Large intestine (tissue), 3 donors: Measurements from ENCODE around the gene CD4. TPM values are rescaled to one million over a fixed set of nuclear protein-coding genes. Genes with fewer than 3 reads are reported as not detected.
A peak's percentile ranks its signal among the peaks of the same experiment; 100 is the strongest.

Experiments used
- DNase-seq, 2 donors: peaks; one replicate each; pipeline versions ENCODE4 v3.0.0 to v3.0.0-alpha.2; 2013
- H3K27ac ChIP-seq: one replicate; pipeline ENCODE4 v1.5.1; 2013; ENCODE audit warnings: low read length
- H3K27me3 ChIP-seq: 2 replicates; pipeline ENCODE4 v1.6.1; 2013; ENCODE audit warnings: low read length; ENCODE audit not compliant: control insufficient read depth, insufficient read depth
- H3K36me3 ChIP-seq: 2 replicates; pipeline ENCODE4 v1.6.1; 2013; ENCODE audit warnings: low read length; ENCODE audit not compliant: control insufficient read depth, insufficient read depth
- H3K4me1 ChIP-seq: one replicate; pipeline ENCODE4 v1.6.1; 2013; ENCODE audit warnings: low read length; ENCODE audit not compliant: control insufficient read depth, insufficient read depth
- H3K4me3 ChIP-seq: one replicate; pipeline ENCODE4 v1.5.1; 2013; ENCODE audit warnings: low read length
- H3K9me3 ChIP-seq: one replicate; pipeline ENCODE4 v1.6.1; 2013; ENCODE audit warnings: mild to moderate bottlenecking, low read depth, low read length, moderate library complexity; ENCODE audit not compliant: control insufficient read depth
- WGBS: methylation state at CpG from one replicate; pipeline ENCODE4 v1.1.5; 2013; ENCODE audit warnings: low lambda C conversion rate; ENCODE audit not compliant: insufficient coverage; 5-methylcytosine and 5-hydroxymethylcytosine counted together
- polyA plus RNA-seq: library from polyadenylated mRNA; unstranded; fragments of 120-200 nt; gene quantifications from one replicate; pipeline ENCODE4 v1.2.1, GENCODE V29; 2013

Gene CD4
- polyA plus RNA-seq, 1 donor: 17.4 TPM

DNA sequence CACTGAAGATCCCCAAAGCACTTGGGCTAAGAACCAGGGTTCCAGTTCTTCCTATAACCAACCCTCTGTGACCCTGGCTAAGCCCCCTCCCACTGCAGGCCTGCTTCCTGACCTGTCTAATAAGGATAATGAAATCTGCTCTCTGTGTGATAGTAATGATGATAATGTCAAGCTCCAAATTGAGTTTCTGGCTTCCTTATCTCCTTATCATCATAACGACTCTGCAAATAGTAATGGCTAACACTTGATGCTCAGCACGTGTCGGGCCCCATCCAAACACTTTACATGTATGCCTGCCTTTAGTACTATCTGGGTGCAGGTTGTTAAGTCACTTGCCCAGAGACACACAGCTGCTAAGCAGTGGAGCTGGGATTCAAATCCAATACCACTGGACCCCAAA, 27.3 kb downstream of the CD4 start:
- WGBS: no CpG with 5 or more reads among the region's 3 CpGs
- H3K27ac ChIP-seq: no peak overlapping the region
- no peak overlapping the region for H3K4me3 ChIP-seq
- H3K4me1 ChIP-seq: peaks cover 7% of the 10 kb centered on the region
- no peaks in the 10 kb centered on the region for H3K36me3 ChIP-seq
- DNase-seq: peak in 1 of 2 donors; percentile 1
- no peaks in the 10 kb centered on the region for H3K9me3 ChIP-seq
- peaks cover 19% of the 10 kb centered on the region for H3K27me3 ChIP-seq

DNA sequence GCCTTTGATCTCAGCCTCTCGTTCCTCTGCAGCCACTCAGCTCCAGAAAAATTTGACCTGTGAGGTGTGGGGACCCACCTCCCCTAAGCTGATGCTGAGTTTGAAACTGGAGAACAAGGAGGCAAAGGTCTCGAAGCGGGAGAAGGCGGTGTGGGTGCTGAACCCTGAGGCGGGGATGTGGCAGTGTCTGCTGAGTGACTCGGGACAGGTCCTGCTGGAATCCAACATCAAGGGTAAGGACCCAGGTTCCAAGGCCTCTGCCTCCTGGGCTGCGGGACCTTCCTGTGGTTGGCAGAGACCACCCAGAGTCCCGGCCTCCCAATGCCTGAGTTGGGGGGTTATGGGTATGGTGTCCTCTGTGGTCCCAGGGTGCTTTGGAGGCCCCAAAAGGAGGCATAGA, 27.8 kb downstream of the CD4 start:
- no peak overlapping the region for H3K27ac ChIP-seq
- peak in 1 of 2 donors; percentile 1 for DNase-seq
- 83% methylated on average over 1 of the region's 8 CpGs for WGBS
- H3K4me1 ChIP-seq: peaks cover 11% of the 10 kb centered on the region
- no peaks in the 10 kb centered on the region for H3K9me3 ChIP-seq
- H3K27me3 ChIP-seq: peaks cover 24% of the 10 kb centered on the region
- no peak overlapping the region for H3K4me3 ChIP-seq
- H3K36me3 ChIP-seq: no peaks in the 10 kb centered on the region

- Histone ChIP-seq H3K27me3 (peaks cover 30% of the 10 kb centered on the region), H3K4me1 (peaks cover 15% of the 10 kb centered on the region), H3K36me3 (no peaks in the 10 kb centered on the region), H3K27ac (no peak overlapping the region), H3K4me3 (no peak overlapping the region), H3K9me3 (no peaks in the 10 kb centered on the region)
- peak in 1 of 2 donors; percentile 1 for DNase-seq
- WGBS: 100% methylated on average over 4 of the region's 20 CpGs
These were observed 28.4 kb downstream of the CD4 start for GRCh38 chr12:6817662-6818157.

- Histone ChIP-seq H3K4me3 (no peak overlapping the region), H3K27ac (no peak overlapping the region), H3K36me3 (no peaks in the 10 kb centered on the region), H3K4me1 (peaks cover 15% of the 10 kb centered on the region), H3K9me3 (no peaks in the 10 kb centered on the region), H3K27me3 (peaks cover 33% of the 10 kb centered on the region)
- peak in 1 of 2 donors; percentile 3 for DNase-seq
- no CpG with 5 or more reads among the region's 10 CpGs for WGBS
These were observed 28.9 kb downstream of the CD4 start for GRCh38 chr12:6818222-6818621.

GRCh38 chr12:6818645-6819044, 29.3 kb downstream of the CD4 start:
- Histone ChIP-seq H3K4me3 (no peak overlapping the region), H3K27ac (no peak overlapping the region)

GRCh38 chr12:6819106-6820030, 30.0 kb downstream of the CD4 start:
- Histone ChIP-seq H3K27me3 (peaks cover 30% of the 10 kb centered on the region), H3K4me3 (no peak overlapping the region), H3K27ac (no peak overlapping the region), H3K9me3 (no peaks in the 10 kb centered on the region), H3K36me3 (no peaks in the 10 kb centered on the region), H3K4me1 (peaks cover 15% of the 10 kb centered on the region)
- 100% methylated on average over 1 of the region's 13 CpGs for WGBS
- DNase-seq: no peak

More at GRCh38 chr12:6818645-6819044, 29.3 kb downstream of the CD4 start:
- H3K9me3 ChIP-seq: no peaks in the 10 kb centered on the region
- H3K27me3 ChIP-seq: peaks cover 35% of the 10 kb centered on the region
- H3K4me1 ChIP-seq: peaks cover 15% of the 10 kb centered on the region
- no CpG with 5 or more reads among the region's 5 CpGs for WGBS
- DNase-seq: peak in 1 of 2 donors; percentile 1
- no peaks in the 10 kb centered on the region for H3K36me3 ChIP-seq

DNA sequence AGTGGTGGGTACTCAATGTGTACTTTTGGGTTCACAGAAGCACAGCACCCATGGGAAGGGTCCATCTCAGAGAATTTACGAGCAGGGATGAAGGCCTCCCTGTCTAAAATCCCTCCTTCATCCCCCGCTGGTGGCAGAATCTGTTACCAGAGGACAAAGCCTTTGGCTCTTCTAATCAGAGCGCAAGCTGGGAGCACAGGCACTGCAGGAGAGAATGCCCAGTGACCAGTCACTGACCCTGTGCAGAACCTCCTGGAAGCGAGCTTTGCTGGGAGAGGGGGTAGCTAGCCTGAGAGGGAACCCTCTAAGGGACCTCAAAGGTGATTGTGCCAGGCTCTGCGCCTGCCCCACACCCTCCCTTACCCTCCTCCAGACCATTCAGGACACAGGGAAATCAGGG, 30.8 kb downstream of the CD4 start:
- Histone ChIP-seq H3K4me3 (no peak overlapping the region), H3K36me3 (no peaks in the 10 kb centered on the region), H3K27ac (no peak overlapping the region), H3K27me3 (peaks cover 25% of the 10 kb centered on the region), H3K4me1 (peaks cover 15% of the 10 kb centered on the region), H3K9me3 (no peaks in the 10 kb centered on the region)
- WGBS: no CpG with 5 or more reads among the region's 5 CpGs
- DNase-seq: no peak

DNA sequence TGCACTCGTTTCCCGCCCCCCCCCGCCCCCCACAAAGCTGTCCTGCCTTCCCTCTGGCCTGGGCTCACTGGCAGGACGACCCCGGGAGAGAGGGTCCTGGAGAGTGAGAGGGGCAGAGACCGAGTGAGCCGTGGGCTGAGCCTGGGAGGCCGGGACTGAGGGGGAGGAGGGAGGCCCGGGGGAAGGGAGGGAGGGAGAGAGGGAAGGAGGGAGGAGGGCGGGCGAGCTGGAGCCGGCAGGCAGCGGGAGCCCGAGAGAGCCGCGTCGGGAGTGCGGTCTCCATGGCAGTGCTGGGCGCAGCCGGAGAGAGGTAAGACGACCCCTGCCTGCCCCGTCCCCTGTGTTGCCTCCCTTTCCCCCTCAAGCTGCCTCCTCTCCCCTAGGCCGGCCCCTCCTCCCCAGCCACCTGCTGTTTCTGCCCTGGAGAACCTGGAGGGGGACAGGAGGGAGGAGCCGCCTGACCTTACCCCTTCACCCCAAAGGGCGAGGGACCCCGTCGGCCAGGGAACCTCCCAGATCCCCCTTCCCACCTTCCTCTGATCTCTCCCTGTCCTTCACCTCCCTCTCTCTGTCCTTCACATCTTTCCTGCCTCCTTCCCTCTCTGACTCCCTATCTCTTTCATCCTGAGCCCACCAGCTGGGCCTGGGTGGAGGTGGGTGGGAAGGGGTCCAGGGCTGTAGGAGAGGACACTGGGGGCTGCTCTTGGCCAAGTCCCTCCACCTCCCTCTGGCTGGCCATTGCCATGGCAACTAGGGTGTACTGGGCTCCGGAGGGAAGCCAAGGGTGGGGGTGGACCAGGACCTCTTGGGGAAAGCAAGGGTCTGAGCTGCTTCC, 32.5 kb downstream of the CD4 start, which contains the start of gene GPR162:
Gene GPR162, plus strand, starts transcription at position 231 of the 835 bp plus-strand sequence. CDS start 2,078 bp downstream, outside the sequence.
- Histone ChIP-seq H3K27ac (no peak within 1 kb of the TSS), H3K36me3 (no peaks in the 10 kb centered on the region), H3K4me3 (peak within 1 kb of the TSS; percentile 41), H3K9me3 (no peaks in the 10 kb centered on the region), H3K4me1 (peaks cover 20% of the 10 kb centered on the region), H3K27me3 (peaks cover 25% of the 10 kb centered on the region)
- DNase-seq: peak in 1 of 2 donors; percentile 60
- no CpG with 5 or more reads among the region's 28 CpGs for WGBS

- WGBS: no CpG with 5 or more reads among the region's 7 CpGs
- H3K27ac ChIP-seq: no peak overlapping the region
These were observed 33.3 kb downstream of the CD4 start for GRCh38 chr12:6822426-6823135.

More at GRCh38 chr12:6822426-6823135, 33.3 kb downstream of the CD4 start:
- Histone ChIP-seq H3K36me3 (no peaks in the 10 kb centered on the region), H3K9me3 (no peaks in the 10 kb centered on the region), H3K4me3 (no peak overlapping the region), H3K27me3 (peaks cover 25% of the 10 kb centered on the region), H3K4me1 (peaks cover 28% of the 10 kb centered on the region)
- DNase-seq: no peak
